Coronary artery (tissue), 2 donors: Measurements from ENCODE around the gene SETBP1.

Experiments used
- DNase-seq: peaks from one replicate; pipeline ENCODE4 v3.0.0-alpha.2; 2017; ENCODE audit warnings: low spot score
- H3K27ac ChIP-seq, 2 donors: fragments of 200-600 bp; sonication (generic); one replicate each; pipeline ENCODE4 v1.5.1; 2016 to 2019
- H3K4me3 ChIP-seq: fragments of 200-600 bp; sonication (generic); 2 replicates; pipeline ENCODE4 v1.5.1; 2016; ENCODE audit warnings: mild to moderate bottlenecking, moderate library complexity
- TF ChIP-seq, protein P1 (sequence below): fragments of 200-600 bp; sonication (generic); IDR thresholded peaks from one replicate; pipeline ENCODE4 v1.5.1; 2019; ENCODE audit warnings: antibody characterized with exemption

The SETBP1 gene

DNA sequence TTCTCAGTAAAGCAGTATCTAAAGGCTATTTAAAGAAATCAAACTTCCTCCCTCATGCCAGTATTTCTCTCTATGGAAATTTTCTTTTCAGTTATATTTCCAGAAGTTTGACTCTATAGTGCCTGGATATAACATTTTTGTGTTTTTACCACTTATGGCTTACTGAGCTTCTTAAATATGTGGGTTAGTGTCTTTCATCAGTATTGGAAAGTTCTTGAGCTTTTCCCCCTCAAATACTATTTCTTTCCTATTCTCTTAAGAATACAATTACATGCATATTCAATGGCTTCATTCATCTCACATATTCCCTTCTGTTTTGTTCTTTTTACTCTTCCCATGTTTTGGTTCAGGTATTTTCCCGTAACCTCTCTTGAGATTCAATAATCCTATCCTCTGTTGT, 432.0 kb downstream of the SETBP1 start:
- DNase-seq = no peak
- H3K27ac ChIP-seq = no peak overlapping the region
- TF ChIP-seq, protein P1, sequence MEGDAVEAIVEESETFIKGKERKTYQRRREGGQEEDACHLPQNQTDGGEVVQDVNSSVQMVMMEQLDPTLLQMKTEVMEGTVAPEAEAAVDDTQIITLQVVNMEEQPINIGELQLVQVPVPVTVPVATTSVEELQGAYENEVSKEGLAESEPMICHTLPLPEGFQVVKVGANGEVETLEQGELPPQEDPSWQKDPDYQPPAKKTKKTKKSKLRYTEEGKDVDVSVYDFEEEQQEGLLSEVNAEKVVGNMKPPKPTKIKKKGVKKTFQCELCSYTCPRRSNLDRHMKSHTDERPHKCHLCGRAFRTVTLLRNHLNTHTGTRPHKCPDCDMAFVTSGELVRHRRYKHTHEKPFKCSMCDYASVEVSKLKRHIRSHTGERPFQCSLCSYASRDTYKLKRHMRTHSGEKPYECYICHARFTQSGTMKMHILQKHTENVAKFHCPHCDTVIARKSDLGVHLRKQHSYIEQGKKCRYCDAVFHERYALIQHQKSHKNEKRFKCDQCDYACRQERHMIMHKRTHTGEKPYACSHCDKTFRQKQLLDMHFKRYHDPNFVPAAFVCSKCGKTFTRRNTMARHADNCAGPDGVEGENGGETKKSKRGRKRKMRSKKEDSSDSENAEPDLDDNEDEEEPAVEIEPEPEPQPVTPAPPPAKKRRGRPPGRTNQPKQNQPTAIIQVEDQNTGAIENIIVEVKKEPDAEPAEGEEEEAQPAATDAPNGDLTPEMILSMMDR = no peak

GRCh38 chr18:45116116-45116515, 435.4 kb downstream of the SETBP1 start:
- Histone ChIP-seq H3K4me3 (no peak overlapping the region), H3K27ac (no peak overlapping the region)
- TF ChIP-seq, protein P1 = no peak
- no peak for DNase-seq

More for the DNA sequence above, 432.0 kb downstream of the SETBP1 start:
- no peak overlapping the region for H3K4me3 ChIP-seq
